ENCODE results near the gene SERTAD3. TPM values are rescaled to one million over a fixed set of nuclear protein-coding genes. Genes with fewer than 3 reads are reported as not detected.

The SERTAD3 gene
- total RNA-seq, 1 experiment from 2014 or later = 52.2 TPM

DNA sequence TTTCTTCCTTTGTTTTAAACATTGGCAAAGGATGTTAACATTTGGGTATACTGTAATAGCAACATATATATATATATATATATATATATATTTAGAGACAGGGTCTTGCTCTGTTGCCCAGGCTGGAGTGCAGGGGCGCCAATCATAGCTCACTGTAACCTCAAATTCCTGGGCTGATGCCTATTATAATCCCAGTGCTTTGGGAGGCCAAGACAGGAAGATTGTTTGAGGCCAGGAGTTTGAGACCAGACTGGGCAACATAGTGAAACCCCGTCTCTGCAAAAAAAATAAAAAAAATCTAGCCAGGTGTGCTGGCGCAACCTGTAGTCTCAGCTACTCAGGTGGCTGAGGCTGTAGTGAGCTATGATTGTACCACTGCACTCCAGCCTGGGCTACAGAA, 16.1 kb upstream of the SERTAD3 start:
- BruUV-seq (replicated peaks) = no TSS peak
- Mint-ChIP-seq H3K27me3 (ENCODE audit: insufficient read depth, unreplicated experiment) (no peaks in the 10 kb centered on the region), H3K9me3 (ENCODE audit: unreplicated experiment) (no peaks in the 10 kb centered on the region), H3K4me3 (ENCODE audit: unreplicated experiment) (no peak overlapping the region), H3K36me3 (ENCODE audit: insufficient read depth, unreplicated experiment) (peaks cover 17% of the 10 kb centered on the region), H3K27ac (ENCODE audit: unreplicated experiment) (no peak overlapping the region), H3K4me1 (ENCODE audit: low read depth, unreplicated experiment) (peaks cover 11% of the 10 kb centered on the region)
- H3K4me3 ChIP-seq (ENCODE audit: low read depth, low read length) = no peak overlapping the region
- no peak for DNase-seq
- H3K9me3 ChIP-seq = no peaks in the 10 kb centered on the region
- no peaks in the 10 kb centered on the region for H3K27me3 ChIP-seq (replicated peaks; ENCODE audit: control insufficient read depth, insufficient read depth, low read length)
- intact Hi-C loops (cut with micrococcal nuclease; ENCODE audit: unreplicated experiment) = no loop called here
- TF ChIP-seq, protein P1, sequence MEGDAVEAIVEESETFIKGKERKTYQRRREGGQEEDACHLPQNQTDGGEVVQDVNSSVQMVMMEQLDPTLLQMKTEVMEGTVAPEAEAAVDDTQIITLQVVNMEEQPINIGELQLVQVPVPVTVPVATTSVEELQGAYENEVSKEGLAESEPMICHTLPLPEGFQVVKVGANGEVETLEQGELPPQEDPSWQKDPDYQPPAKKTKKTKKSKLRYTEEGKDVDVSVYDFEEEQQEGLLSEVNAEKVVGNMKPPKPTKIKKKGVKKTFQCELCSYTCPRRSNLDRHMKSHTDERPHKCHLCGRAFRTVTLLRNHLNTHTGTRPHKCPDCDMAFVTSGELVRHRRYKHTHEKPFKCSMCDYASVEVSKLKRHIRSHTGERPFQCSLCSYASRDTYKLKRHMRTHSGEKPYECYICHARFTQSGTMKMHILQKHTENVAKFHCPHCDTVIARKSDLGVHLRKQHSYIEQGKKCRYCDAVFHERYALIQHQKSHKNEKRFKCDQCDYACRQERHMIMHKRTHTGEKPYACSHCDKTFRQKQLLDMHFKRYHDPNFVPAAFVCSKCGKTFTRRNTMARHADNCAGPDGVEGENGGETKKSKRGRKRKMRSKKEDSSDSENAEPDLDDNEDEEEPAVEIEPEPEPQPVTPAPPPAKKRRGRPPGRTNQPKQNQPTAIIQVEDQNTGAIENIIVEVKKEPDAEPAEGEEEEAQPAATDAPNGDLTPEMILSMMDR (IDR thresholded peaks at IDR 0.05; ENCODE audit: insufficient read depth in 1 of 2, low read depth in 1 of 2, low read length in 1 of 2, severe bottlenecking in 1 of 2, unreplicated experiment in 1 of 2) = no peak
- ChIA-PET POLR2A (no interaction called here), CTCF (no interaction called here)
- H3K4me1 ChIP-seq = peaks cover 14% of the 10 kb centered on the region
- no peaks in the 10 kb centered on the region; the same call in 1 of the 2 replicates for H3K36me3 ChIP-seq (ENCODE audit: control insufficient read depth, insufficient read depth, low read length)

DNA sequence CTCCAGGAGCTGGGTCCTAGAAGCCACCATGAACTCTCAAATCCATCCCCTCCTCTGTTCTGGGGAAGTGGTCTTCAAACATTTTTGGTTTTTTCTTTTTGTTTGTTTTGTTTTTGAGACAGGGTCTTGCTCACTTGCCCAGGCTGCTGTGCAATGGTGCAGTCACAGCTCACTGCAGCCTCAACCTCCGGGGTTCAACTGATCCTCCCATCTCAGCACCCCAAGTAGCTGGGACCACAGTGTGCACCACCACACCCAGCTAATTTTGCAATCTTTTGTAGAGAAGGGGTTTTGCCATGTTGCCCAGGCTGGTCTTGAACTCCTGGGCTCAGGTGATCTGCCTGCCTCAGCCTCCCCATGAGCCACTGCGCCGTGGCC, 14.5 kb upstream of the SERTAD3 start:
- CTCF ChIA-PET = interaction anchor here (0.6 kb wide), 1 partner anchor 93 kb away, joined by 5 read pairs; no protein-coding TSS in a partner anchor
- H3K4me1 ChIP-seq = peaks cover 6% of the 10 kb centered on the region
- Mint-ChIP-seq H3K4me3 (ENCODE audit: unreplicated experiment) (no peak overlapping the region), H3K9me3 (ENCODE audit: unreplicated experiment) (no peaks in the 10 kb centered on the region), H3K27me3 (ENCODE audit: insufficient read depth, unreplicated experiment) (no peaks in the 10 kb centered on the region), H3K27ac (ENCODE audit: unreplicated experiment) (no peak overlapping the region), H3K4me1 (ENCODE audit: low read depth, unreplicated experiment) (no peaks in the 10 kb centered on the region), H3K36me3 (ENCODE audit: insufficient read depth, unreplicated experiment) (peaks cover 15% of the 10 kb centered on the region)
- H3K9me3 ChIP-seq = no peaks in the 10 kb centered on the region
- POLR2A ChIA-PET = no interaction called here
- DNase-seq = no peak
- H3K27me3 ChIP-seq (replicated peaks; ENCODE audit: control insufficient read depth, insufficient read depth, low read length) = no peaks in the 10 kb centered on the region
- intact Hi-C loops (cut with micrococcal nuclease; ENCODE audit: unreplicated experiment) = no loop called here
- TF ChIP-seq, protein P1 (IDR thresholded peaks at IDR 0.05; ENCODE audit: insufficient read depth in 1 of 2, low read depth in 1 of 2, low read length in 1 of 2, severe bottlenecking in 1 of 2, unreplicated experiment in 1 of 2) = no peak
- BruUV-seq (replicated peaks) = no TSS peak
- no peak overlapping the region for H3K4me3 ChIP-seq (ENCODE audit: low read depth, low read length)
- H3K36me3 ChIP-seq (ENCODE audit: control insufficient read depth, insufficient read depth, low read length) = no peaks in the 10 kb centered on the region; the same call in 1 of the 2 replicates

DNA sequence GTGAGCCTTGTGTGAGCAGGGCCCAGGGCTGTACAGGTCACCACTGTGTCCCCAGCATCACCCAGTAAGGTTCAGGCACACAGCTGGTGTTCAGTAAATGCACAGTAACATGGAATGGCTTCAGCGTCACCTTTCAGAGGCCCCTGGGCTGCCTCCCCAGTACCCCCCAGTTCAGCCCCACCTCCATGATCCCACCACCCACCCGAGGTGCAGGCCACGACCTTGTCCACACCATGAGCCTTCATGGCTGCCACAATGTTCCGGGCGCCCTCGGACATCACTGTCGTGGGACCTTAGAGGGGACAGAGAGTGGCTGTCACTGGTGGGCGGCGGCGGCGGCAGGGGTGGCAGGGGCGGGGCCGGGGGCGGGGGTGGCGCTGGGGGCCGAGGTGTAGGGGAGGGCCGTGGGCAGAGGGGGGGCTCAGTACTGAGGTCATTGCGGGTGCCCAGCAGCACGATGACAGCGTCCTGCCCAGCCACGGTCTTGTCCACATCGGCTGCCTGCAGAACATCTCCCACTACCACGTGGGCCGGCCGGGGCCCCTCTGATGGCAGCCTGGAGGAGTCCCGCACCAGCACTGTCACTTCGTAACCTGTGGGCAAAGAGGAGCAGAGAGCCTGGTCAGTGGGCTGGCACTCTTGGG, 13.9 kb upstream of the SERTAD3 start:
- Mint-ChIP-seq H3K4me1 (ENCODE audit: low read depth, unreplicated experiment) (peaks cover 5% of the 10 kb centered on the region), H3K36me3 (ENCODE audit: insufficient read depth, unreplicated experiment) (peaks cover 20% of the 10 kb centered on the region), H3K4me3 (ENCODE audit: unreplicated experiment) (no peak overlapping the region), H3K9me3 (ENCODE audit: unreplicated experiment) (no peaks in the 10 kb centered on the region), H3K27ac (ENCODE audit: unreplicated experiment) (no peak overlapping the region), H3K27me3 (ENCODE audit: insufficient read depth, unreplicated experiment) (no peaks in the 10 kb centered on the region)
- H3K4me3 ChIP-seq (ENCODE audit: low read depth, low read length) = no peak overlapping the region
- ChIA-PET CTCF (interaction anchor here (0.6 kb wide), 1 partner anchor 93 kb away, joined by 5 read pairs; no protein-coding TSS in a partner anchor), POLR2A (no interaction called here)
- H3K36me3 ChIP-seq (ENCODE audit: control insufficient read depth, insufficient read depth, low read length) = no peaks in the 10 kb centered on the region; the same call in 1 of the 2 replicates
- H3K27me3 ChIP-seq (replicated peaks; ENCODE audit: control insufficient read depth, insufficient read depth, low read length) = no peaks in the 10 kb centered on the region
- BruUV-seq (replicated peaks) = no TSS peak
- peaks cover 11% of the 10 kb centered on the region for H3K4me1 ChIP-seq
- DNase-seq = no peak
- H3K9me3 ChIP-seq = no peaks in the 10 kb centered on the region
- TF ChIP-seq, protein P1 (IDR thresholded peaks at IDR 0.05; ENCODE audit: insufficient read depth in 1 of 2, low read depth in 1 of 2, low read length in 1 of 2, severe bottlenecking in 1 of 2, unreplicated experiment in 1 of 2) = no peak
- intact Hi-C loops (cut with micrococcal nuclease; ENCODE audit: unreplicated experiment) = no loop called here
